H1 (cell line): Measurements from ENCODE around the gene ST8SIA2. TPM values are rescaled to one million over a fixed set of nuclear protein-coding genes. Genes with fewer than 3 reads are reported as not detected.

Source experiments
- BCL11A ChIP-seq, 2 experiments: IDR thresholded peaks; one replicate each; pipeline ENCODE4 v1.6.1; 2011; ENCODE audit warnings: low read depth in 2 of 2, low read length in 2 of 2, mild to moderate bottlenecking in 2 of 2
- CBX8 ChIP-seq: fragments of 300-800, 300-1000 bp; sonication (generic); IDR thresholded peaks from 2 replicates; pipeline ENCODE4 v1.7.1; 2016; ENCODE audit warnings: low read depth, low read length, borderline replicate concordance
- CEBPB ChIP-seq: IDR thresholded peaks from 2 replicates; pipeline ENCODE4 v1.6.1; 2012; ENCODE audit warnings: low read depth, low read length
- KDM4A ChIP-seq: IDR thresholded peaks from one replicate; pipeline ENCODE4 v1.7.1; 2012; ENCODE audit warnings: low read depth, mild to moderate bottlenecking, moderate library complexity, low read length, inconsistent platforms; ENCODE audit not compliant: severe bottlenecking
- polyA plus RNA-seq, 7 experiments: library from polyadenylated mRNA; depleted of rRNA in 3 of 7; stranded (reverse) in 5 of 7; unstranded in 2 of 7; fragments of >200 nt in 5 of 7; fragments of 200-250 nt in 2 of 7; gene quantifications; 1 replicate in 5 of 7; 2 replicates in 1 of 7; 4 replicates in 1 of 7; pipeline versions ENCODE4 v1.2.1 to v1.2.3, GENCODE V29; 2011 to 2013; ENCODE audit warnings: missing spikeins in 2 of 7, mixed read lengths in 2 of 7
- total RNA-seq: library from RNA; stranded (reverse); fragmentation: NEBNext Ultra II Directional; extraction: Animal tissue kit (Norgen Biotek cat#: 25700); gene quantifications from 2 replicates; pipeline ENCODE4 v1.2.1, GENCODE V29; 2021
- TF ChIP-seq, protein P1 (sequence below): IDR thresholded peaks from 2 replicates; pipeline ENCODE4 v1.6.1; 2012; ENCODE audit warnings: inconsistent platforms

Gene ST8SIA2
- total and polyA plus RNA-seq, 2 of the 8 experiments (the other 6 are each of a cell fraction or from before 2014, with no cell fraction given): 3.0 to 4.5 TPM

GRCh38 chr15:92451225-92451825 is 57.6 kb downstream of the ST8SIA2 start (continued):
- TF ChIP-seq, protein P1, sequence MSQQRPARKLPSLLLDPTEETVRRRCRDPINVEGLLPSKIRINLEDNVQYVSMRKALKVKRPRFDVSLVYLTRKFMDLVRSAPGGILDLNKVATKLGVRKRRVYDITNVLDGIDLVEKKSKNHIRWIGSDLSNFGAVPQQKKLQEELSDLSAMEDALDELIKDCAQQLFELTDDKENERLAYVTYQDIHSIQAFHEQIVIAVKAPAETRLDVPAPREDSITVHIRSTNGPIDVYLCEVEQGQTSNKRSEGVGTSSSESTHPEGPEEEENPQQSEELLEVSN: no peak
- TF ChIP-seq KDM4A: no peak
- TF ChIP-seq CBX8: no peak
- TF ChIP-seq CEBPB: no peak
- TF ChIP-seq BCL11A (IDR thresholded peaks at IDR 0.05; ENCODE audit: low read depth in 2 of 2, low read length in 2 of 2): no peak
